Bronchial epithelial cell (primary cell): ENCODE data around the gene CHRNA9. TPM values are rescaled to one million over a fixed set of nuclear protein-coding genes. Genes with fewer than 3 reads are reported as not detected.

Source experiments
- DNase-seq: peaks from one replicate; pipeline ENCODE4 v3.0.0-alpha.2; 2010; ENCODE audit warnings: low read depth
- FAIRE-seq: peaks from 2 replicates; lab custom pipeline; 2011; peaks lifted over from hg19 to GRCh38; lab: Jason Lieb, UNC
- H3K27me3 ChIP-seq: 2 replicates; pipeline ENCODE4 v1.5.1; 2011; ENCODE audit warnings: low read length; ENCODE audit not compliant: control insufficient read depth, insufficient read depth
- H3K36me3 ChIP-seq: 2 replicates; pipeline ENCODE4 v1.5.1; 2011; ENCODE audit warnings: low read length; ENCODE audit not compliant: control insufficient read depth, insufficient read depth
- H3K4me3 ChIP-seq: 2 replicates; pipeline ENCODE4 v1.5.1; 2011; ENCODE audit warnings: mild to moderate bottlenecking, low read depth, low read length, control low read depth
- total RNA-seq: library from RNA; depleted of rRNA; stranded (reverse); fragments of >200 nt; gene quantifications from 2 replicates; pipeline ENCODE4 v1.2.1, GENCODE V29; 2014
- TF ChIP-seq, protein P1 (sequence below): IDR thresholded peaks from 2 replicates; pipeline ENCODE4 v1.5.1; 2011; ENCODE audit warnings: mild to moderate bottlenecking, moderate library complexity, low read length, control low read depth, inconsistent platforms; ENCODE audit not compliant: insufficient read depth, severe bottlenecking

CHRNA9 gene
- total RNA-seq, 1 donor from 2014 or later = 0.26 TPM

- TF ChIP-seq, protein P1, sequence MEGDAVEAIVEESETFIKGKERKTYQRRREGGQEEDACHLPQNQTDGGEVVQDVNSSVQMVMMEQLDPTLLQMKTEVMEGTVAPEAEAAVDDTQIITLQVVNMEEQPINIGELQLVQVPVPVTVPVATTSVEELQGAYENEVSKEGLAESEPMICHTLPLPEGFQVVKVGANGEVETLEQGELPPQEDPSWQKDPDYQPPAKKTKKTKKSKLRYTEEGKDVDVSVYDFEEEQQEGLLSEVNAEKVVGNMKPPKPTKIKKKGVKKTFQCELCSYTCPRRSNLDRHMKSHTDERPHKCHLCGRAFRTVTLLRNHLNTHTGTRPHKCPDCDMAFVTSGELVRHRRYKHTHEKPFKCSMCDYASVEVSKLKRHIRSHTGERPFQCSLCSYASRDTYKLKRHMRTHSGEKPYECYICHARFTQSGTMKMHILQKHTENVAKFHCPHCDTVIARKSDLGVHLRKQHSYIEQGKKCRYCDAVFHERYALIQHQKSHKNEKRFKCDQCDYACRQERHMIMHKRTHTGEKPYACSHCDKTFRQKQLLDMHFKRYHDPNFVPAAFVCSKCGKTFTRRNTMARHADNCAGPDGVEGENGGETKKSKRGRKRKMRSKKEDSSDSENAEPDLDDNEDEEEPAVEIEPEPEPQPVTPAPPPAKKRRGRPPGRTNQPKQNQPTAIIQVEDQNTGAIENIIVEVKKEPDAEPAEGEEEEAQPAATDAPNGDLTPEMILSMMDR = no peak
Measured at GRCh38 chr4:40329805-40330204, 5.3 kb upstream of the CHRNA9 start.

GRCh38 chr4:40330536-40330935 is 4.6 kb upstream of the CHRNA9 start:
- H3K36me3 ChIP-seq = no peaks in the 10 kb centered on the region
- no peak for DNase-seq
- H3K4me3 ChIP-seq = no peak overlapping the region
- no peak for FAIRE-seq
- TF ChIP-seq, protein P1 = no peak
- no peaks in the 10 kb centered on the region for H3K27me3 ChIP-seq

More at GRCh38 chr4:40329805-40330204, 5.3 kb upstream of the CHRNA9 start:
- Histone ChIP-seq H3K27me3 (no peaks in the 10 kb centered on the region), H3K4me3 (no peak overlapping the region), H3K36me3 (no peaks in the 10 kb centered on the region)
- FAIRE-seq (no peak), DNase-seq (no peak)

DNA sequence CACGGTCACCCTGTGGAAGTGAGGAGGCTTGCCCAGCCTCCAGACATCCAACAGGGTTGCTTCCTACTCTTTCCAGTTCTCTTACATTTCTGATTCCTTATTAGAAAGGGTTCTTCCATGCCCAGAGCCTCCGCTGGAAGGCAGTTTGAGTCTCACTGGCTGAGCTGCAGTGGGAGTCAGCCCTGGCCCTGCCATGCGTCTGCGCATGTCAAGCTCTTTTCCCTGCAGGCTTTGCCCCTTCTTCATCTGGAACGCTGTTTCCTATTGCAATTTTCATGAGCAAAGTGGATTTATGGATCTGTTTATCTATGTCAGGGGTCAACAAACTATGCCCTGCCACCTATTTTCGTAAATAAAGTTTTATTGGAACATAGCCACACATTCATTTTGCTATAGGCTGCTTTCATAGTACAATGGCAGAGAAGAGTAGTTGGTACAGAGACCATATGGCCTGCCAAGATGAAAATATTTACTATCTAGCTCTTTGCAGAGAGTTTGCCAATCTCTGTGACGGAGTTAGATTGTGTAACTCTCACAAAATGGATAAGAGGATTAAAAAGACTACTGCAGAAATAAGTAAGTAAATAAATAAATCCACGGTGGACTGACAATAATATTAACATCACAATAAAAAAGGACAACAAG is 3.9 kb upstream of the CHRNA9 start:
- H3K4me3 ChIP-seq = no peak overlapping the region
- TF ChIP-seq, protein P1 = no peak
- FAIRE-seq = no peak
- no peaks in the 10 kb centered on the region for H3K36me3 ChIP-seq
- DNase-seq = no peak
- no peaks in the 10 kb centered on the region for H3K27me3 ChIP-seq

DNA sequence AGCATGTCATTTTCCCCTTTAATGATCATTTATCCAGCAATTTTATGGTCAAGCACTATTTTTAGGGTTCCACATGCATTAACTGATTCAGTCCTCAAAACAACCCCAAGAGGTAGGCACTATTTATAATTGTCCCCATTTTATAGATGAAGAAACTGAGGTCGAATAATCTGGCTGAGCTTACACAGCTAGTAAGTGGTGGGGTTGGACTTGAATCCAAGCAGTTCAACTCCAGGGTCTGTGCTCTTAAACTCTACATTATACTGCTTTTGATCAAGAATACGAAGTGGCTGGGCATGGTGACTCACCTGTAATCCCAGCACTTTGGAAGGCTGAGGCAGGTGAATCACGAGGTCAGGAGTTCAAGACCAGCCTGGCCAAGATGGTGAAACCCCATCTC is 3.2 kb upstream of the CHRNA9 start:
- TF ChIP-seq, protein P1 = no peak
- H3K27me3 ChIP-seq = no peaks in the 10 kb centered on the region
- H3K4me3 ChIP-seq = no peak overlapping the region
- FAIRE-seq (no peak), DNase-seq (no peak)
- H3K36me3 ChIP-seq = no peaks in the 10 kb centered on the region

GRCh38 chr4:40333921-40334352 is 1.2 kb upstream of the CHRNA9 start:
- DNase-seq = peak; percentile 96
- Histone ChIP-seq H3K36me3 (no peaks in the 10 kb centered on the region), H3K4me3 (no peak overlapping the region), H3K27me3 (no peaks in the 10 kb centered on the region)
- TF ChIP-seq, protein P1 = no peak
- peak; percentile 83 for FAIRE-seq

- DNase-seq = peak; percentile 63
- TF ChIP-seq, protein P1 = no peak
- FAIRE-seq = peak; percentile 62
- Histone ChIP-seq H3K4me3 (no peak overlapping the region), H3K27me3 (no peaks in the 10 kb centered on the region), H3K36me3 (no peaks in the 10 kb centered on the region)
Measured at GRCh38 chr4:40335525-40335894, 377 bp downstream of the CHRNA9 start.
